ENCODE results near the gene LYZL1. TPM values are rescaled to one million over a fixed set of nuclear protein-coding genes. Genes with fewer than 3 reads are reported as not detected.
A peak's percentile ranks its signal among the peaks of the same experiment; 100 is the strongest.

The LYZL1 gene
- total RNA-seq, 4 donors from 2014 or later = not detected

GRCh38 chr10:29254123-29255046 is 34.5 kb upstream of the LYZL1 start:
- no peak for ATAC-seq
- Histone ChIP-seq H3K4me1 (peaks cover 0 to 7% (median 0%) of the 10 kb centered on the region in 3 donors), H3K27me3 (peaks cover 51% of the 10 kb centered on the region), H3K9me3 (peaks cover 0 to 4% (median 0%) of the 10 kb centered on the region in 3 donors), H3K27ac (no peak overlapping the region), H3K4me3 (no peak overlapping the region), H3K36me3 (no peaks in the 10 kb centered on the region)
- 20 to 21% methylated on average over 1 to 5 of the region's 9 CpGs for whole genome bisulfite sequencing, 2 donors (ENCODE audit: low coverage in 1 of 2)
- TF ChIP-seq EP300 (IDR thresholded peaks at IDR 0.05) (no peak), POLR2AphosphoS5 (IDR thresholded peaks at IDR 0.05) (no peak)

- ATAC-seq = no peak
- 60 to 82% methylated on average over 2 to 3 of the region's 3 CpGs for WGBS, 2 donors (ENCODE audit: low coverage in 1 of 2)
- H3K27me3 ChIP-seq = peaks cover 43% of the 10 kb centered on the region
- H3K36me3 ChIP-seq = no peaks in the 10 kb centered on the region
- peaks cover 0 to 7% (median 0%) of the 10 kb centered on the region in 3 donors for H3K4me1 ChIP-seq
- peaks cover 0 to 10% (median 0%) of the 10 kb centered on the region in 3 donors for H3K9me3 ChIP-seq
- no peak overlapping the region for H3K4me3 ChIP-seq
- no peak overlapping the region for H3K27ac ChIP-seq
- TF ChIP-seq POLR2A (IDR thresholded peaks at IDR 0.05) = no peak
- no peak for TF ChIP-seq POLR2AphosphoS5 (IDR thresholded peaks at IDR 0.05)
- no peak for TF ChIP-seq CTCF (IDR thresholded peaks at IDR 0.05)
- no peak for TF ChIP-seq EP300 (IDR thresholded peaks at IDR 0.05)
Observed at GRCh38 chr10:29255104-29255503, 33.8 kb upstream of the LYZL1 start.

GRCh38 chr10:29256019-29256418 is 32.9 kb upstream of the LYZL1 start:
- Histone ChIP-seq H3K27ac (no peak overlapping the region), H3K36me3 (no peaks in the 10 kb centered on the region), H3K4me1 (peaks cover 0 to 7% (median 0%) of the 10 kb centered on the region in 3 donors), H3K9me3 (peaks cover 0 to 10% (median 0%) of the 10 kb centered on the region in 3 donors), H3K27me3 (peaks cover 42% of the 10 kb centered on the region), H3K4me3 (no peak overlapping the region)
- TF ChIP-seq POLR2AphosphoS5 (IDR thresholded peaks at IDR 0.05) = no peak
- no peak for TF ChIP-seq EP300 (IDR thresholded peaks at IDR 0.05)
- no peak for TF ChIP-seq POLR2A (IDR thresholded peaks at IDR 0.05)
- TF ChIP-seq CTCF (IDR thresholded peaks at IDR 0.05) = no peak
- 75 to 91% methylated on average over 7 of the region's 7 CpGs for WGBS, 2 donors (ENCODE audit: low coverage in 1 of 2)
- ATAC-seq = no peak

- no peak overlapping the region for H3K4me3 ChIP-seq
- no peak for ATAC-seq
- WGBS, 2 donors (ENCODE audit: low coverage in 1 of 2) = 42 to 50% methylated on average over 1 of the region's 1 CpG
- peaks cover 0 to 7% (median 0%) of the 10 kb centered on the region in 3 donors for H3K4me1 ChIP-seq
- H3K27me3 ChIP-seq = peaks cover 38% of the 10 kb centered on the region
- H3K27ac ChIP-seq = no peak overlapping the region
- peaks cover 0 to 10% (median 0%) of the 10 kb centered on the region in 3 donors for H3K9me3 ChIP-seq
- no peaks in the 10 kb centered on the region for H3K36me3 ChIP-seq
- TF ChIP-seq EP300 (IDR thresholded peaks at IDR 0.05) = no peak
- no peak for TF ChIP-seq POLR2A (IDR thresholded peaks at IDR 0.05)
- no peak for TF ChIP-seq CTCF (IDR thresholded peaks at IDR 0.05)
- no peak for TF ChIP-seq POLR2AphosphoS5 (IDR thresholded peaks at IDR 0.05)
Observed at GRCh38 chr10:29256586-29256985, 32.3 kb upstream of the LYZL1 start.

GRCh38 chr10:29257106-29257783 is 31.6 kb upstream of the LYZL1 start:
- Histone ChIP-seq H3K4me3 (no peak overlapping the region), H3K9me3 (peaks cover 0 to 10% (median 0%) of the 10 kb centered on the region in 3 donors), H3K36me3 (no peaks in the 10 kb centered on the region), H3K4me1 (peaks cover 0 to 7% (median 0%) of the 10 kb centered on the region in 3 donors), H3K27ac (no peak overlapping the region), H3K27me3 (peaks cover 39% of the 10 kb centered on the region)
- peak; percentile 44 for TF ChIP-seq POLR2AphosphoS5 (IDR thresholded peaks at IDR 0.05)
- no peak for TF ChIP-seq CTCF (IDR thresholded peaks at IDR 0.05)
- ATAC-seq = peak; percentile 87
- 24 to 31% methylated on average over 10 to 11 of the region's 11 CpGs for WGBS, 2 donors (ENCODE audit: low coverage in 1 of 2)

Measured in gastroesophageal sphincter (tissue), 4 donors.